AG09319 (cell line): ENCODE results near the gene OGT.

Experiments
- DNase-seq: peaks from one replicate; pipeline ENCODE4 v3.0.0-alpha.2; 2010; ENCODE audit warnings: low read depth; ENCODE audit errors: extremely low read depth
- CTCF ChIP-seq: IDR thresholded peaks from 2 replicates; pipeline ENCODE4 v1.5.1; 2011; ENCODE audit warnings: low read depth, mild to moderate bottlenecking, inconsistent platforms, low read length, moderate library complexity

The OGT gene

GRCh38 chrX:71612256-71612655 is 79.4 kb downstream of the OGT start:
- DNase-seq = no peak
- TF ChIP-seq CTCF = no peak

GRCh38 chrX:71615056-71615455 is 82.2 kb downstream of the OGT start:
- TF ChIP-seq CTCF = no peak
- DNase-seq = no peak

GRCh38 chrX:71615954-71616353 is 83.0 kb downstream of the OGT start:
- no peak for DNase-seq
- TF ChIP-seq CTCF = no peak

- TF ChIP-seq CTCF = no peak
- DNase-seq = no peak
Measured at GRCh38 chrX:71616672-71617529, 84.0 kb downstream of the OGT start.

- no peak for TF ChIP-seq CTCF
Measured at GRCh38 chrX:71617742-71618141, 84.8 kb downstream of the OGT start.

GRCh38 chrX:71618303-71618721 is 85.4 kb downstream of the OGT start, which contains the start of gene CXCR3:
Gene CXCR3, minus strand, starts transcription at chrX:71618511. Its CDS starts 62 bp downstream, at chrX:71618449.
- TF ChIP-seq CTCF = no peak
- DNase-seq = no peak

More at GRCh38 chrX:71617742-71618141, 84.8 kb downstream of the OGT start:
- DNase-seq = no peak

GRCh38 chrX:71618787-71619186 is 85.9 kb downstream of the OGT start:
- TF ChIP-seq CTCF = no peak
- DNase-seq = no peak
